22Rv1 (cell line): ENCODE results near the gene CACNA1C.

Source experiments
- ZFX ChIP-seq: fragments of 450-650 bp; IDR thresholded peaks from 2 replicates; pipeline ENCODE4 v1.6.1; 2017; ENCODE audit warnings: antibody characterized with exemption, borderline replicate concordance
- TF ChIP-seq, protein P1 (sequence below): fragments of 450-650 bp; IDR thresholded peaks from 2 replicates; pipeline ENCODE4 v1.5.1; 2017; ENCODE audit warnings: mild to moderate bottlenecking

- TF ChIP-seq, protein P1, sequence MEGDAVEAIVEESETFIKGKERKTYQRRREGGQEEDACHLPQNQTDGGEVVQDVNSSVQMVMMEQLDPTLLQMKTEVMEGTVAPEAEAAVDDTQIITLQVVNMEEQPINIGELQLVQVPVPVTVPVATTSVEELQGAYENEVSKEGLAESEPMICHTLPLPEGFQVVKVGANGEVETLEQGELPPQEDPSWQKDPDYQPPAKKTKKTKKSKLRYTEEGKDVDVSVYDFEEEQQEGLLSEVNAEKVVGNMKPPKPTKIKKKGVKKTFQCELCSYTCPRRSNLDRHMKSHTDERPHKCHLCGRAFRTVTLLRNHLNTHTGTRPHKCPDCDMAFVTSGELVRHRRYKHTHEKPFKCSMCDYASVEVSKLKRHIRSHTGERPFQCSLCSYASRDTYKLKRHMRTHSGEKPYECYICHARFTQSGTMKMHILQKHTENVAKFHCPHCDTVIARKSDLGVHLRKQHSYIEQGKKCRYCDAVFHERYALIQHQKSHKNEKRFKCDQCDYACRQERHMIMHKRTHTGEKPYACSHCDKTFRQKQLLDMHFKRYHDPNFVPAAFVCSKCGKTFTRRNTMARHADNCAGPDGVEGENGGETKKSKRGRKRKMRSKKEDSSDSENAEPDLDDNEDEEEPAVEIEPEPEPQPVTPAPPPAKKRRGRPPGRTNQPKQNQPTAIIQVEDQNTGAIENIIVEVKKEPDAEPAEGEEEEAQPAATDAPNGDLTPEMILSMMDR, result no peak
- TF ChIP-seq ZFX, result no peak
These were observed 487.8 kb downstream of the CACNA1C start for GRCh38 chr12:2540535-2540941.
